ENCODE measurements around the gene TLL2. TPM values are rescaled to one million over a fixed set of nuclear protein-coding genes. Genes with fewer than 3 reads are reported as not detected.

TLL2 gene
- total and polyA plus RNA-seq, 4 donors = 0.07 to 0.23 (median 0.10) TPM

DNA sequence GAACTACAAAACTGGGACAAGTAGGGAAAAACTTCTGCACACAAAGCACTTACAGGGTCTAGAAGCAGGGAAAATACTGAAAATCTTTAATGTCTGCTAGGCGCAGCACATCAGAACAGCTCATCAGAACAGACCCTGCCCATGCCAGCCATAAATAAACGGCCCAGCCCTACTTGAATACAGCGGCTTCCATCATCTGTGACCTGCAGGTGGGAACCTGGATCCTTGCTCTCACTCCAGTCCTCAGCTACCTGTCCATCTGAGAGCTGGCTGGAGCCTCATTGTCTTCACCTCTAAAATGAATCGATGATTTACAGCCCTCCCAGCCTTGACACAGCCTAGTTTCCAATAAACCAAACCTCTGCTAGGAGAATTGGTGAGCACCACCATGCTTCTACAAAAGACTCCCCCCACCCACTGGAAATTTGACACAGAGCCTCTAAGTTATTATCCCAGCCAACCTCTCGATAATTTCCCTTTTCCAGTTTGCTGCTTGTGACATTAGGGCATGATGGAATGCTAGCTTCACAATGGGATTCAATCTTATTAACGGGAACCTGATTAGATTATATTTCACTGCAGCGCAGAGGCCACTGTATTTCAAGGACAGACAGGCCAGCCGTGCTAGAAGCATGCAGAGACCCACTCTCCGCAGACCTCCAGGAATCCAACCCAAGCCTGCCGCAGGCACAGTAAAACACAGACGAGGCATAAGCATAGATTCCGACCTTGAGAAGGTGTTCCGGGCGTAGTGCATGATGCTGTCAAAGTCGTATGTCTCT, 93.3 kb downstream of the TLL2 start:
- TF ChIP-seq, protein P1, sequence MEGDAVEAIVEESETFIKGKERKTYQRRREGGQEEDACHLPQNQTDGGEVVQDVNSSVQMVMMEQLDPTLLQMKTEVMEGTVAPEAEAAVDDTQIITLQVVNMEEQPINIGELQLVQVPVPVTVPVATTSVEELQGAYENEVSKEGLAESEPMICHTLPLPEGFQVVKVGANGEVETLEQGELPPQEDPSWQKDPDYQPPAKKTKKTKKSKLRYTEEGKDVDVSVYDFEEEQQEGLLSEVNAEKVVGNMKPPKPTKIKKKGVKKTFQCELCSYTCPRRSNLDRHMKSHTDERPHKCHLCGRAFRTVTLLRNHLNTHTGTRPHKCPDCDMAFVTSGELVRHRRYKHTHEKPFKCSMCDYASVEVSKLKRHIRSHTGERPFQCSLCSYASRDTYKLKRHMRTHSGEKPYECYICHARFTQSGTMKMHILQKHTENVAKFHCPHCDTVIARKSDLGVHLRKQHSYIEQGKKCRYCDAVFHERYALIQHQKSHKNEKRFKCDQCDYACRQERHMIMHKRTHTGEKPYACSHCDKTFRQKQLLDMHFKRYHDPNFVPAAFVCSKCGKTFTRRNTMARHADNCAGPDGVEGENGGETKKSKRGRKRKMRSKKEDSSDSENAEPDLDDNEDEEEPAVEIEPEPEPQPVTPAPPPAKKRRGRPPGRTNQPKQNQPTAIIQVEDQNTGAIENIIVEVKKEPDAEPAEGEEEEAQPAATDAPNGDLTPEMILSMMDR (IDR thresholded peaks at IDR 0.05; ENCODE audit: control extremely low read depth, extremely low read depth) = no peak

DNA sequence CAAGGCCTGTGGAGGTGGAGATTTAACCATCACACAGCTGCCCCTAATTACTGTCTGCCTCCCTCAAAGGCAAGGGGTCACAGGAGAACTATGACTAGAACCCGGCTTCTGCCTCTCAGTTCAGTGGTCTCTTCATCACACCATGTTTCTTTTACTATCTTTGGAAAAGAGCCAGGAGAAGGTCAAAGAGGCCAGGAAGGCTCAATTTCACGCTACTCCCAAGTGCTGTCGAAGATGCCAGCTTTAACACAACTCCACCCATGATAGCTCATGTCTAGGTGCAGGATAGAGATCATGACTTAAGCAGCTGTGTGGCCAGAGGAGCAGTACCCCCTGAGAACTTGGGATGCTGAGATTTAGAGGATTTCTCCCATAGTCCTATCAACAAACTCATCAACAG, 94.4 kb downstream of the TLL2 start:
- Histone ChIP-seq H3K9ac (ENCODE audit: insufficient read depth in 1 of 2, low read length in 2 of 2) (no peak overlapping the region), H3K27me3 (ENCODE audit: control insufficient read depth in 3 of 3, insufficient read depth in 3 of 3, low read length in 2 of 3) (no peaks in the 10 kb centered on the region), H3K36me3 (ENCODE audit: control insufficient read depth in 4 of 4, insufficient read depth in 4 of 4, low read length in 4 of 4) (no peaks in the 10 kb centered on the region), H3K9me3 (ENCODE audit: control insufficient read depth in 4 of 4, insufficient read depth in 3 of 4, low read length in 3 of 4) (peaks cover 0 to 2% (median 0%) of the 10 kb centered on the region in 4 donors), H3K4me3 (no peak overlapping the region), H3K4me1 (ENCODE audit: control insufficient read depth in 5 of 5, insufficient read depth in 5 of 5, low read length in 5 of 5) (peaks cover 0 to 41% (median 7%) of the 10 kb centered on the region in 5 donors), H3K27ac (ENCODE audit: low read depth in 1 of 2, low read length in 1 of 2) (no peak overlapping the region)
- ATAC-seq (ENCODE audit: insufficient read depth, low FRiP score) (no peak), DNase-seq (no peak)
- TF ChIP-seq, protein P1 (IDR thresholded peaks at IDR 0.05; ENCODE audit: control extremely low read depth, extremely low read depth) = no peak
- WGBS, 2 donors = 83 to 89% methylated on average over 3 of the region's 3 CpGs

More for the DNA sequence above, 93.3 kb downstream of the TLL2 start:
- no peak overlapping the region for H3K27ac ChIP-seq (ENCODE audit: low read depth in 1 of 2, low read length in 1 of 2)
- ATAC-seq (ENCODE audit: insufficient read depth, low FRiP score) (no peak), DNase-seq (no peak)
- H3K4me1 ChIP-seq (ENCODE audit: control insufficient read depth in 5 of 5, insufficient read depth in 5 of 5, low read length in 5 of 5) = peaks cover 0 to 38% (median 7%) of the 10 kb centered on the region in 5 donors
- peaks cover 0 to 2% (median 0%) of the 10 kb centered on the region in 4 donors for H3K9me3 ChIP-seq (ENCODE audit: control insufficient read depth in 4 of 4, insufficient read depth in 3 of 4, low read length in 3 of 4)
- no peak overlapping the region for H3K4me3 ChIP-seq
- H3K9ac ChIP-seq (ENCODE audit: insufficient read depth in 1 of 2, low read length in 2 of 2) = no peak overlapping the region
- no peaks in the 10 kb centered on the region for H3K27me3 ChIP-seq (ENCODE audit: control insufficient read depth in 3 of 3, insufficient read depth in 3 of 3, low read length in 2 of 3)
- 88 to 92% methylated on average over 15 of the region's 15 CpGs for WGBS, 2 donors
- no peaks in the 10 kb centered on the region for H3K36me3 ChIP-seq (ENCODE audit: control insufficient read depth in 4 of 4, insufficient read depth in 4 of 4, low read length in 4 of 4)

DNA sequence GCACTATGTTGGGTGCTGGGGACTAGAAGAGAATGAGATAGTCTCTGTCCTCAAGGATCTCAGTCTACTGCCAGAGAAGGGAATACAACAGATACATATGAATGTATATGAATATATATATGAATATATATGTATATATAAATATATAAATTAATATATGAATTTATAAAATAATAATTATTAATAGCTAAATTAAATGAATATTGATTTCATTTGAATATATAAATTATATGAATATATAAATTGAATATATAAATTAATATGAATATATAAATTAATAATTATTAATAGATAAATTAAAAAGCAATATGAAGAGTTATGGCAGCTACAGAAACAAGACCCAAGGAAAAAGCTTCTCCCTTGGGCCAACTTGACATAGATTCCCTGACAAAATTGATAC, 95.1 kb downstream of the TLL2 start:
- Histone ChIP-seq H3K36me3 (ENCODE audit: control insufficient read depth in 4 of 4, insufficient read depth in 4 of 4, low read length in 4 of 4) (no peaks in the 10 kb centered on the region), H3K27me3 (ENCODE audit: control insufficient read depth in 3 of 3, insufficient read depth in 3 of 3, low read length in 2 of 3) (no peaks in the 10 kb centered on the region), H3K9me3 (ENCODE audit: control insufficient read depth in 4 of 4, insufficient read depth in 3 of 4, low read length in 3 of 4) (peaks cover 0 to 2% (median 0%) of the 10 kb centered on the region in 4 donors), H3K4me3 (no peak overlapping the region), H3K9ac (ENCODE audit: insufficient read depth in 1 of 2, low read length in 2 of 2) (no peak overlapping the region), H3K27ac (ENCODE audit: low read depth in 1 of 2, low read length in 1 of 2) (no peak overlapping the region), H3K4me1 (ENCODE audit: control insufficient read depth in 5 of 5, insufficient read depth in 5 of 5, low read length in 5 of 5) (peaks cover 0 to 41% (median 7%) of the 10 kb centered on the region in 5 donors)
- TF ChIP-seq, protein P1 (IDR thresholded peaks at IDR 0.05; ENCODE audit: control extremely low read depth, extremely low read depth) = no peak
- DNase-seq (no peak), ATAC-seq (ENCODE audit: insufficient read depth, low FRiP score) (no peak)

All from lung (tissue), 12 donors.